NCI-H2196 (cell line): ENCODE measurements around the gene CASP3.
A peak's percentile ranks its signal among the peaks of the same experiment; 100 is the strongest.

ENCODE experiments used
- DNase-seq: peaks from one replicate; lab custom pipeline; 2025; ENCODE audit not compliant: unreplicated experiment; lab: John Stamatoyannopoulos, UW

The CASP3 gene

GRCh38 chr4:184649026-184649970 is at the start of gene CASP3, which contains the start of gene PRIMPOL:
CASP3 (minus strand) TSS chr4:184649447; CDS start chr4:184638453, 10,994 bp downstream.
PRIMPOL (plus strand) TSS chr4:184649738; CDS start chr4:184657141, 7,403 bp downstream.
- peak; percentile 83 for DNase-seq

- no peak for DNase-seq
Measured at GRCh38 chr4:184697956-184698355, 48.7 kb upstream of the CASP3 start.

- DNase-seq: no peak
Measured at GRCh38 chr4:184695178-184695896, 46.1 kb upstream of the CASP3 start.

- DNase-seq: no peak
Measured at GRCh38 chr4:184694412-184694956, 45.2 kb upstream of the CASP3 start.

GRCh38 chr4:184693056-184693455 is 43.8 kb upstream of the CASP3 start:
- DNase-seq: no peak

- DNase-seq: no peak
Measured at GRCh38 chr4:184689681-184690080, 40.4 kb upstream of the CASP3 start.

GRCh38 chr4:184688447-184688846 is 39.2 kb upstream of the CASP3 start:
- DNase-seq: peak; percentile 0

- no peak for DNase-seq
Measured at GRCh38 chr4:184688005-184688404, 38.8 kb upstream of the CASP3 start.

- no peak for DNase-seq
Measured at GRCh38 chr4:184684491-184685189, 35.4 kb upstream of the CASP3 start.

- no peak for DNase-seq
Measured at GRCh38 chr4:184681916-184682315, 32.7 kb upstream of the CASP3 start.

GRCh38 chr4:184680698-184681097 is 31.5 kb upstream of the CASP3 start:
- DNase-seq: no peak

GRCh38 chr4:184675821-184676492 is 26.7 kb upstream of the CASP3 start:
- DNase-seq: no peak

- DNase-seq: no peak
Measured at GRCh38 chr4:184675018-184675417, 25.8 kb upstream of the CASP3 start.

- no peak for DNase-seq
Measured at GRCh38 chr4:184674011-184674410, 24.8 kb upstream of the CASP3 start.

GRCh38 chr4:184672741-184673140 is 23.5 kb upstream of the CASP3 start:
- no peak for DNase-seq

GRCh38 chr4:184671101-184671500 is 21.9 kb upstream of the CASP3 start:
- no peak for DNase-seq

GRCh38 chr4:184669251-184669650 is 20.0 kb upstream of the CASP3 start:
- no peak for DNase-seq

- DNase-seq: no peak
Measured at GRCh38 chr4:184668511-184669114, 19.4 kb upstream of the CASP3 start.

GRCh38 chr4:184668096-184668495 is 18.8 kb upstream of the CASP3 start:
- DNase-seq: no peak

GRCh38 chr4:184666670-184667069 is 17.4 kb upstream of the CASP3 start:
- DNase-seq: no peak
